Right lobe of liver (tissue), 6 donors: Measurements from ENCODE around the gene ADARB2. TPM values are rescaled to one million over a fixed set of nuclear protein-coding genes. Genes with fewer than 3 reads are reported as not detected.

Source experiments
- ATAC-seq, 4 donors: fragments of 200-7000 bp; cut with Tn5 transposase; one replicate each; pipeline ENCODE4 v1.9.1; 2020; ENCODE audit warnings: mild to moderate bottlenecking in 4 of 4, moderate library complexity in 4 of 4
- DNase-seq, 3 donors: peaks; one replicate each; pipeline ENCODE4 v3.0.0-alpha.2; 2020
- H3K27ac ChIP-seq, 3 donors: fragments of 200-600 bp; one replicate each; pipeline ENCODE4 v1.8.0; 2022
- H3K27me3 ChIP-seq, 2 donors: fragments of 200-600 bp; one replicate each; pipeline ENCODE4 v1.8.0; 2022
- H3K36me3 ChIP-seq, 4 donors: fragments of 200-600 bp; sonication (generic) in 1 of 4; one replicate each; pipeline versions ENCODE4 v1.5.1 to v1.8.0; 2017 to 2022; ENCODE audit warnings: control low read depth in 1 of 4
- H3K4me1 ChIP-seq, 4 donors: fragments of 200-600 bp; sonication (generic) in 1 of 4; one replicate each; pipeline versions ENCODE4 v1.5.1 to v1.8.0; 2017 to 2022; ENCODE audit warnings: control low read depth in 1 of 4
- H3K4me3 ChIP-seq, 3 donors: fragments of 200-600 bp; one replicate each; pipeline ENCODE4 v1.8.0; 2022
- H3K9me3 ChIP-seq, 4 donors: fragments of 200-600 bp; sonication (generic) in 1 of 4; one replicate each; pipeline versions ENCODE4 v1.5.1 to v1.8.0; 2017 to 2022; ENCODE audit warnings: control low read depth in 1 of 4
- POLR2A ChIP-seq: fragments of 450-650 bp; IDR thresholded peaks from one replicate; pipeline ENCODE4 v1.6.1; 2017; ENCODE audit warnings: antibody characterized with exemption, mild to moderate bottlenecking
- WGBS: methylation state at CpG from one replicate; pipeline ENCODE4 v1.1.6; 2018; ENCODE audit warnings: low coverage, low lambda C conversion rate; ENCODE audit not compliant: insufficient coverage; ENCODE audit errors: missing lambda C conversion rate; 5-methylcytosine and 5-hydroxymethylcytosine counted together
- intact Hi-C, 2 donors: fragments of 100-400 bp; cut with DNase I; formaldehyde crosslinking; loops; one replicate each; pipeline versions ENCODE4 v1.11.2 to v1.14.1; 2022
- total RNA-seq, 6 experiments: library from RNA; depleted of rRNA in 2 of 6; stranded (reverse); fragments of >200 nt in 2 of 6; fragmentation: NEBNext Ultra II Directional in 3 of 6; extraction: Animal tissue kit (Norgen Biotek cat#: 25700) in 3 of 6; gene quantifications; one replicate each; pipeline versions ENCODE4 v1.1.0 to v1.2.4, GENCODE V29; 2016 to 2023
- TF ChIP-seq, protein P1 (sequence below), 4 donors: fragments of 200-600 bp in 3 of 4; fragments of 450-650 bp in 1 of 4; IDR thresholded peaks; one replicate each; pipeline versions ENCODE4 v1.5.1 to v1.8.0; 2016 to 2022; ENCODE audit warnings: antibody characterized with exemption in 4 of 4, mild to moderate bottlenecking in 2 of 4
- donor health status: DM: no; HTN: yes; CAD: no.
- donor health status: DM: no; HTN: no; CAD: no.
- donor health status: DM: no; HTN: no; CAD: no.
- donor health status: DM: no; HTN: yes; CAD: no.
- donor health status: DM: no; HTN: yes; CAD: no.

Gene ADARB2
- total RNA-seq, 6 experiments from 2014 or later: 0.07 to 0.68 (median 0.42) TPM

DNA sequence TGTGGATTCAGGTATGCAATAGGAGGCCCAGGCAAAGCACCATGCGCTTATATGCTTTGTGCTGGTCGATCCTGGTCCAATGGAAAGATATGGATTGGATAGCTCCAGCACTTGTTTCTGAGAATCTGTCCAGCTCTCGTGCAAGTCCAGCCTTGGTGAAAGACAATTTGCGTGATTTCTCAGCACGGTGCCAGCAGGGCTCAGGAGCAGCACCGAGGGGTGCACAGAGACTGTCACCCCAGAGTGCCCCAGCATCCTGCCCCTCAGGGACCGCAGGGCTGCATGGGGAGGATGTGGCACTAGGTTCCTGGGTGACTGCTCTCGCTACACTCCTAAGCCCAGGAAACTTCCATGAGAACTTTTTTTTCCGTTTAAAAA is 455.9 kb downstream of the ADARB2 start:
- H3K36me3 ChIP-seq: no peaks in the 10 kb centered on the region
- H3K27ac ChIP-seq: no peak overlapping the region
- intact Hi-C loops: no loop called here
- no peaks in the 10 kb centered on the region for H3K9me3 ChIP-seq
- H3K4me3 ChIP-seq: no peak overlapping the region
- 63% methylated on average over 6 of the region's 9 CpGs for WGBS
- ATAC-seq (no peak), DNase-seq (no peak)
- H3K4me1 ChIP-seq: no peaks in the 10 kb centered on the region
- no peaks in the 10 kb centered on the region for H3K27me3 ChIP-seq
- TF ChIP-seq, protein P1, sequence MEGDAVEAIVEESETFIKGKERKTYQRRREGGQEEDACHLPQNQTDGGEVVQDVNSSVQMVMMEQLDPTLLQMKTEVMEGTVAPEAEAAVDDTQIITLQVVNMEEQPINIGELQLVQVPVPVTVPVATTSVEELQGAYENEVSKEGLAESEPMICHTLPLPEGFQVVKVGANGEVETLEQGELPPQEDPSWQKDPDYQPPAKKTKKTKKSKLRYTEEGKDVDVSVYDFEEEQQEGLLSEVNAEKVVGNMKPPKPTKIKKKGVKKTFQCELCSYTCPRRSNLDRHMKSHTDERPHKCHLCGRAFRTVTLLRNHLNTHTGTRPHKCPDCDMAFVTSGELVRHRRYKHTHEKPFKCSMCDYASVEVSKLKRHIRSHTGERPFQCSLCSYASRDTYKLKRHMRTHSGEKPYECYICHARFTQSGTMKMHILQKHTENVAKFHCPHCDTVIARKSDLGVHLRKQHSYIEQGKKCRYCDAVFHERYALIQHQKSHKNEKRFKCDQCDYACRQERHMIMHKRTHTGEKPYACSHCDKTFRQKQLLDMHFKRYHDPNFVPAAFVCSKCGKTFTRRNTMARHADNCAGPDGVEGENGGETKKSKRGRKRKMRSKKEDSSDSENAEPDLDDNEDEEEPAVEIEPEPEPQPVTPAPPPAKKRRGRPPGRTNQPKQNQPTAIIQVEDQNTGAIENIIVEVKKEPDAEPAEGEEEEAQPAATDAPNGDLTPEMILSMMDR (IDR thresholded peaks at IDR 0.05): no peak
- TF ChIP-seq POLR2A: no peak

DNA sequence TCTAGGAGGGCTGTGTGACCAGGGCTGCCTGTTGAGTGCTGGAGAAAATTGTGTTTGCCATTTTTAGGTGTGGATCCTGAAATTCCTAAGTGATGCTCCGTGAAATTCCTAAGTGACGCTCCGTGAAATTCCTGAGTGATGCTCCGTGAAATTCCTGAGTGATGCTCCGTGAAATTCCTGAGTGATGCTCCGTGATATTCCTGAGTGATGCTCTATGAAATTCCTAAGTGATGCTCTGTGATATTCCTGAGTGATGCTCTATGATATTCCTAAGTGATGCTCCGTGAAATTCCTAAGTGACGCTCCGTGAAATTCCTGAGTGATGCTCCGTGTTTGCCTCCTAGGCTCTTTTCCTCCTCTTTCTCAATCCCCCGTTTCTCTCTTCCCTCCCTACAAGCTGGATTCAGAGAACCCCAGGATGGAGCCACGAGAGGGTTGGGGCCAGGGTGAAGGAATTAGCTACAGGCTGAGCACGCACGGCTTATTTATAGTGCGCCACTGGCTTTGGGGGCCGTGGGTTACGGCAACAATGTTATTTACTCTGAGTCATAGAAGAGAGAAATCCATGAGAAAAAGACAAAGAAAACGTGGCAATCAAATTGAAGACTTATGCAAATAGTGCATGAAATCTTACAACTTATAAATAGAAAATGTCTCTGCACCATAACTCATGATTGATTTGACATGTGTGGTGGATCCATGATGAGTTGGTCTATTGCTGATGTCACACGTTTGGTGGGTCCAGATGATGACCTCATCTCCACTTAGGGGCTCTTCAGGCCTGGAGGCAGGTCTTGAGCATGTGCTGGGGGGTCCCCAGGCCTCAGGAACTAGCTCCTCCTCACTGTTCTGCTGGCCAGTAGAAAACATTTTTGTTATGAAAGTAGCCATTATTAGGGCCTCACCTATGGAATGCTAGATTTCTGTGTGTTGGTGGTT is 456.6 kb downstream of the ADARB2 start:
- Histone ChIP-seq H3K9me3 (no peaks in the 10 kb centered on the region), H3K27me3 (no peaks in the 10 kb centered on the region), H3K4me1 (no peaks in the 10 kb centered on the region), H3K27ac (no peak overlapping the region), H3K4me3 (no peak overlapping the region), H3K36me3 (no peaks in the 10 kb centered on the region)
- intact Hi-C loops: no loop called here
- ATAC-seq (no peak), DNase-seq (no peak)
- TF ChIP-seq, protein P1 (IDR thresholded peaks at IDR 0.05): no peak
- TF ChIP-seq POLR2A: no peak
- 64% methylated on average over 18 of the region's 19 CpGs for WGBS

GRCh38 chr10:1278306-1278705 is 459.0 kb downstream of the ADARB2 start:
- DNase-seq (no peak), ATAC-seq (no peak)
- WGBS: 31% methylated on average over 3 of the region's 3 CpGs
- intact Hi-C loops: no loop called here
- H3K4me3 ChIP-seq: no peak overlapping the region
- H3K4me1 ChIP-seq: no peaks in the 10 kb centered on the region
- H3K27me3 ChIP-seq: no peaks in the 10 kb centered on the region
- H3K27ac ChIP-seq: no peak overlapping the region
- H3K36me3 ChIP-seq: no peaks in the 10 kb centered on the region
- H3K9me3 ChIP-seq: no peaks in the 10 kb centered on the region
- TF ChIP-seq, protein P1 (IDR thresholded peaks at IDR 0.05): no peak
- no peak for TF ChIP-seq POLR2A

DNA sequence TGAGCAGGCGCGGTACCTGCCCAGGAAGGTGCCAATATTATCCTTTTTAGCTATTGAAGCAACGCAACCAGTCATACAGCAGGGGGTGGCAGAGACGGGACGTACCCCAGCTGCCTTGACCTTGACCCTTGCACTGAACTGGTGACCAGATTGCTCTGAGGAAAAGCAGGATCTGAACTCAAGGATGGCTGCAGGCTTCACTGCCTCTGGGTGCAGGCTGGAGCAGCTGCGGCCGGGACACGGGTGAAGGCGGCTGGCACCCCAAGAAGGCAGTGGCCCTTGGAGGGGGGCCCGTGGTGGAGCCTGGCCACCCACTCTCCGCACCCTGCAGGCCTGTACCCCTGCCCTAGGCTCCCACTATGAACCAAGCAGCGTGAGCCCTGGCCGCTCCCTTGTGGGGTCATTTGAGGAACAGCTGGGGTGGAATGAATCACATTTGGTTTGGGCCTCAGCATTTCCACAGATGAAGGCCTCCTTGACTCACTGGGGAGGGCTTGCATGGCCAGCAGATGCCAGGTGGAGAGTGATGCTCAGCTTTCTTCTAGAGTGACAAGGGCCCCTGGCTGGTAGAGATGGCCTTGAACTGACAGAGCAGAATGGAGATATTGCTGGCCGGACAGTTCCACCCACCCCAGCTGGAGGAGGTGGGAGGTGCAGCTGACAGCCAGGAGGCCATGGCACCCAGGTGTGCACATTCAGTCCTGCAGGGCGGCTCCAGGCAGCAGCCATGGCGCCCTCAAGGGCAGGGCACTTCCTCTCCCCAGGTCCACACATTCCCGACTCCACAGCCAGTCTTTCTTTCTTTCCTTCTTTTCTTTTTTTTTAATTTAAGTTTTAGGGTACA is 462.4 kb downstream of the ADARB2 start:
- Histone ChIP-seq H3K4me1 (no peaks in the 10 kb centered on the region), H3K4me3 (no peak overlapping the region), H3K36me3 (no peaks in the 10 kb centered on the region), H3K27ac (no peak overlapping the region), H3K9me3 (no peaks in the 10 kb centered on the region), H3K27me3 (no peaks in the 10 kb centered on the region)
- TF ChIP-seq, protein P1 (IDR thresholded peaks at IDR 0.05): no peak
- TF ChIP-seq POLR2A: no peak
- ATAC-seq: no peak
- intact Hi-C loops: no loop called here
- DNase-seq: no peak
- 74% methylated on average over 3 of the region's 17 CpGs for WGBS
